H1 (cell line): ENCODE measurements around the gene E2F8. TPM values are rescaled to one million over a fixed set of nuclear protein-coding genes. Genes with fewer than 3 reads are reported as not detected.

ENCODE experiments used
- CBX8 ChIP-seq: fragments of 300-800, 300-1000 bp; sonication (generic); IDR thresholded peaks from 2 replicates; pipeline ENCODE4 v1.7.1; 2016; ENCODE audit warnings: low read depth, low read length, borderline replicate concordance
- HDAC2 ChIP-seq, 2 experiments: fragments of 300-600 bp in 1 of 2; sonication (generic) in 1 of 2; IDR thresholded peaks; 2 replicates each; pipeline ENCODE4 v1.6.1; 2011 to 2012; ENCODE audit warnings: low read depth in 2 of 2, low read length in 2 of 2, mild to moderate bottlenecking in 2 of 2, moderate library complexity in 2 of 2, borderline replicate concordance in 1 of 2, inconsistent platforms in 1 of 2
- KDM5A ChIP-seq: fragments of 200-600 bp; IDR thresholded peaks from 2 replicates; pipeline ENCODE4 v1.7.1; 2012; ENCODE audit warnings: mild to moderate bottlenecking, low read length, inconsistent platforms, mixed read lengths
- NRF1 ChIP-seq: IDR thresholded peaks from 2 replicates; pipeline ENCODE4 v1.6.1; 2011; ENCODE audit warnings: mild to moderate bottlenecking, low read depth, low read length, improper control_type of control experiment
- polyA plus RNA-seq, 7 experiments: library from polyadenylated mRNA; depleted of rRNA in 3 of 7; stranded (reverse) in 5 of 7; unstranded in 2 of 7; fragments of >200 nt in 5 of 7; fragments of 200-250 nt in 2 of 7; gene quantifications; 1 replicate in 5 of 7; 2 replicates in 1 of 7; 4 replicates in 1 of 7; pipeline versions ENCODE4 v1.2.1 to v1.2.3, GENCODE V29; 2011 to 2013; ENCODE audit warnings: missing spikeins in 2 of 7, mixed read lengths in 2 of 7
- total RNA-seq: library from RNA; stranded (reverse); fragmentation: NEBNext Ultra II Directional; extraction: Animal tissue kit (Norgen Biotek cat#: 25700); gene quantifications from 2 replicates; pipeline ENCODE4 v1.2.1, GENCODE V29; 2021

Gene E2F8
- total and polyA plus RNA-seq, 2 of the 8 experiments (the other 6 are each of a cell fraction or from before 2014, with no cell fraction given): 5.4 to 11.4 TPM

GRCh38 chr11:19245351-19245750 is 4.6 kb upstream of the E2F8 start (continued):
- no peak for TF ChIP-seq KDM5A
- no peak for TF ChIP-seq HDAC2 (IDR thresholded peaks at IDR 0.05; ENCODE audit: borderline replicate concordance in 1 of 2, low read depth in 2 of 2, low read length in 2 of 2)
- TF ChIP-seq CBX8: no peak
- TF ChIP-seq NRF1: no peak
